ENCODE data around the gene DNAAF8. TPM values are rescaled to one million over a fixed set of nuclear protein-coding genes. Genes with fewer than 3 reads are reported as not detected.

DNAAF8 gene
- polyA plus RNA-seq, 1 of the 3 experiments (the other 2 are of a cell fraction), result 3.1 TPM

DNA sequence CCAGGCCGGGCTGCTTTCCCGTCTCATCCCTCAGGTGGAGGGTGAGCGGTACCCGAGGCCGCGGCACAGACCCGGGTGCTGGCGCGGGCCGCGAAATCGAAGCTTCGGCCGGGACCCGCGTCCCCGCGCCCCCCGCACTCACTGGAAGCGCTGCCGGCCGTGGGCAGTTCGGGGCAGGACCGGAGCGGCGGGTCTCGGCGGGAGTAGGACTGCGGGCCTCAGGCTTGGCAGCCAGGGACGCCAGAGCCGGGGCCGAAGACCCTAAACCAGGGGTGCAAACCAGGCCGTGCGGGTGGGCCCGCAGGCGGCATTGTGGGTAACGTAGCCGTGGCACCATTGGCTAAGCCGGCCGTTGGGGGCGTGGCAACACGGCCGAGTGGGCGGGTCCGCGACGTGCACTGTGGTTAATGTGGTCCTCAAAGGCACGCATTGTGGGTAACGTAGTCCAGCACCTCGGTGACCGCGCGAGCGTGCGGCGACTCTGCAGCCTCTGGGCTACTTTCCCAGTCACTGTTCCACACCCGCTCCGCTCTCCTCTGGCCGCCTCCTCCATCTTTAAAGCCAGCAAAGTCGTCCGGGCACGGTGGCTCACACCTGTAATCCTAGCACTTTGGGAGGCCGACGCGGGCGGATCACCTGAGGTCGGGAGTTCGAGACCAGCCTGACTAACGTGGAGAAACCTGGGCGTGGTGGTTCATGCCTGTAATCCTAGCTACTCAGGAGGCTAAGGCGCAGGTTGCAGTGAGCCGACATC, 32.7 kb downstream of the DNAAF8 start, which contains the start of gene ZNF500 (continued):
- TF ChIP-seq SIN3A (IDR thresholded peaks at IDR 0.05; ENCODE audit: borderline replicate concordance, low read depth, low read length) (peak; percentile 43; the same call in 1 of the 2 replicates), MXI1 (IDR thresholded peaks at IDR 0.05; ENCODE audit: low read depth, low read length) (peak; percentile 76), TAF1 (IDR thresholded peaks at IDR 0.05; ENCODE audit: borderline replicate concordance, low read depth, low read length) (no peak; the same call in 1 of the 2 replicates), TCF12 (IDR thresholded peaks at IDR 0.05) (no peak), FOXM1 (IDR thresholded peaks at IDR 0.05; ENCODE audit: low read depth) (no peak), ELF1 (IDR thresholded peaks at IDR 0.05) (no peak; the same call in 1 of the 2 replicates), POLR2AphosphoS5 (IDR thresholded peaks at IDR 0.05; ENCODE audit: low read depth, low read length) (peak; percentile 80), GABPA (IDR thresholded peaks at IDR 0.05; ENCODE audit: low read depth) (peak; percentile 57), NRF1 (IDR thresholded peaks at IDR 0.05; ENCODE audit: low read depth, low read length) (peak; percentile 19; the same call in 1 of the 2 replicates), JUND (IDR thresholded peaks at IDR 0.05) (no peak), GATA2 (CRISPR knock-in tag; IDR thresholded peaks at IDR 0.05) (no peak), RFX5 (IDR thresholded peaks at IDR 0.05; ENCODE audit: low read length) (no peak), TEAD4 (IDR thresholded peaks at IDR 0.05; ENCODE audit: borderline replicate concordance, insufficient read depth) (no peak)
- TF ChIP-seq, protein P1, sequence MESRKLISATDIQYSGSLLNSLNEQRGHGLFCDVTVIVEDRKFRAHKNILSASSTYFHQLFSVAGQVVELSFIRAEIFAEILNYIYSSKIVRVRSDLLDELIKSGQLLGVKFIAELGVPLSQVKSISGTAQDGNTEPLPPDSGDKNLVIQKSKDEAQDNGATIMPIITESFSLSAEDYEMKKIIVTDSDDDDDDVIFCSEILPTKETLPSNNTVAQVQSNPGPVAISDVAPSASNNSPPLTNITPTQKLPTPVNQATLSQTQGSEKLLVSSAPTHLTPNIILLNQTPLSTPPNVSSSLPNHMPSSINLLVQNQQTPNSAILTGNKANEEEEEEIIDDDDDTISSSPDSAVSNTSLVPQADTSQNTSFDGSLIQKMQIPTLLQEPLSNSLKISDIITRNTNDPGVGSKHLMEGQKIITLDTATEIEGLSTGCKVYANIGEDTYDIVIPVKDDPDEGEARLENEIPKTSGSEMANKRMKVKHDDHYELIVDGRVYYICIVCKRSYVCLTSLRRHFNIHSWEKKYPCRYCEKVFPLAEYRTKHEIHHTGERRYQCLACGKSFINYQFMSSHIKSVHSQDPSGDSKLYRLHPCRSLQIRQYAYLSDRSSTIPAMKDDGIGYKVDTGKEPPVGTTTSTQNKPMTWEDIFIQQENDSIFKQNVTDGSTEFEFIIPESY (IDR thresholded peaks at IDR 0.05; ENCODE audit: borderline replicate concordance, low read depth), result peak; percentile 91

- Histone ChIP-seq H3K9ac (peak overlapping the region; percentile 66), H3K27ac (ENCODE audit: low read depth in 2 of 2, low read length in 1 of 2) (peak overlapping the region; percentile 79 to 82), H3K79me2 (ENCODE audit: insufficient read depth) (peaks cover 38% of the 10 kb centered on the region), H3K4me2 (peak overlapping the region; percentile 78), H3K36me3 (replicated peaks in 1 of 2; ENCODE audit: control insufficient read depth in 1 of 2, insufficient read depth in 2 of 2, low read length in 1 of 2) (peaks cover 5 to 11% of the 10 kb centered on the region in 2 experiments), H2AFZ (ENCODE audit: low read depth) (peak overlapping the region; percentile 73; the same call in 1 of the 2 replicates), H3K4me1 (ENCODE audit: control insufficient read depth in 1 of 2, insufficient read depth in 2 of 2, low read depth in 1 of 2, low read length in 1 of 2) (peaks cover 5 to 23% of the 10 kb centered on the region in 2 experiments; a peak in 2 of 4 replicates), H3K4me3 (ENCODE audit: low read depth in 2 of 2, low read length in 1 of 2) (peak overlapping the region; percentile 52 to 65), H3K9me2 (no peaks in the 10 kb centered on the region), H4K20me1 (ENCODE audit: insufficient read depth) (no peaks in the 10 kb centered on the region), H3K9me3 (no peaks in the 10 kb centered on the region), H3K27me3 (ENCODE audit: insufficient read depth) (no peaks in the 10 kb centered on the region), H3F3A (replicated peaks; ENCODE audit: insufficient read depth) (peaks cover 6% of the 10 kb centered on the region)
- WGBS (ENCODE audit: low lambda C conversion rate), result 52% methylated on average over 17 of the region's 17 CpGs
- ChIA-PET POLR2A (interaction anchor here (1.3 to 2.8 kb wide), 4 partner anchors 8 to 35 kb away, joined by 3 to 16 read pairs (median 6); partner anchors contain the start of genes ANKS3, DNAAF8 and ROGDI), CTCF (no interaction called here)
- no peak for DNase-seq
- TF ChIP-seq RCOR1 (IDR thresholded peaks at IDR 0.05; ENCODE audit: low read length), result no peak
- TF ChIP-seq CHD2 (IDR thresholded peaks at IDR 0.05; ENCODE audit: low read length, partially characterized antibody), result no peak
- no peak for TF ChIP-seq YY1 (IDR thresholded peaks at IDR 0.05; ENCODE audit: low read depth)
- no peak for TF ChIP-seq EZH2phosphoT487 (IDR thresholded peaks at IDR 0.05; ENCODE audit: borderline replicate concordance, low read depth)
- no peak for TF ChIP-seq SMC3 (IDR thresholded peaks at IDR 0.05; ENCODE audit: low read depth, low read length)
- TF ChIP-seq TAF1 (IDR thresholded peaks at IDR 0.05; ENCODE audit: borderline replicate concordance, low read depth, low read length), result no peak
- TF ChIP-seq, protein P2, sequence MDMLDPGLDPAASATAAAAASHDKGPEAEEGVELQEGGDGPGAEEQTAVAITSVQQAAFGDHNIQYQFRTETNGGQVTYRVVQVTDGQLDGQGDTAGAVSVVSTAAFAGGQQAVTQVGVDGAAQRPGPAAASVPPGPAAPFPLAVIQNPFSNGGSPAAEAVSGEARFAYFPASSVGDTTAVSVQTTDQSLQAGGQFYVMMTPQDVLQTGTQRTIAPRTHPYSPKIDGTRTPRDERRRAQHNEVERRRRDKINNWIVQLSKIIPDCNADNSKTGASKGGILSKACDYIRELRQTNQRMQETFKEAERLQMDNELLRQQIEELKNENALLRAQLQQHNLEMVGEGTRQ (IDR thresholded peaks at IDR 0.05; ENCODE audit: borderline replicate concordance, low read depth, low read length), result no peak
- no peak for TF ChIP-seq NFIC (IDR thresholded peaks at IDR 0.05; ENCODE audit: borderline replicate concordance)
- TF ChIP-seq, protein P1 (IDR thresholded peaks at IDR 0.05; ENCODE audit: borderline replicate concordance, low read depth), result no peak
- no peak for TF ChIP-seq RFX5 (IDR thresholded peaks at IDR 0.05; ENCODE audit: low read length)
- no peak for TF ChIP-seq TEAD4 (IDR thresholded peaks at IDR 0.05; ENCODE audit: borderline replicate concordance, insufficient read depth)
- TF ChIP-seq, protein P3, sequence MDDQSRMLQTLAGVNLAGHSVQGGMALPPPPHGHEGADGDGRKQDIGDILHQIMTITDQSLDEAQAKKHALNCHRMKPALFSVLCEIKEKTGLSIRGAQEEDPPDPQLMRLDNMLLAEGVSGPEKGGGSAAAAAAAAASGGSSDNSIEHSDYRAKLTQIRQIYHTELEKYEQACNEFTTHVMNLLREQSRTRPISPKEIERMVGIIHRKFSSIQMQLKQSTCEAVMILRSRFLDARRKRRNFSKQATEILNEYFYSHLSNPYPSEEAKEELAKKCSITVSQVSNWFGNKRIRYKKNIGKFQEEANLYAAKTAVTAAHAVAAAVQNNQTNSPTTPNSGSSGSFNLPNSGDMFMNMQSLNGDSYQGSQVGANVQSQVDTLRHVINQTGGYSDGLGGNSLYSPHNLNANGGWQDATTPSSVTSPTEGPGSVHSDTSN (IDR thresholded peaks at IDR 0.05), result no peak
- no peak for TF ChIP-seq IRF3 (IDR thresholded peaks at IDR 0.05; ENCODE audit: low read depth, low read length)
Measured at GRCh38 chr16:4767872-4768548, 33.7 kb downstream of the DNAAF8 start.

Data from SK-N-SH (cell line).